HG03469 (cell line): Measurements from ENCODE around the gene RPS21.

Experiments
- ATAC-seq: cut with Tn5 transposase; IDR thresholded peaks from one replicate; pipeline ENCODE4 v1.9.1; 2021; ENCODE audit warnings: mild to moderate bottlenecking, moderate library complexity, moderate number of reproducible peaks; ENCODE audit not compliant: unreplicated experiment

RPS21 gene

DNA sequence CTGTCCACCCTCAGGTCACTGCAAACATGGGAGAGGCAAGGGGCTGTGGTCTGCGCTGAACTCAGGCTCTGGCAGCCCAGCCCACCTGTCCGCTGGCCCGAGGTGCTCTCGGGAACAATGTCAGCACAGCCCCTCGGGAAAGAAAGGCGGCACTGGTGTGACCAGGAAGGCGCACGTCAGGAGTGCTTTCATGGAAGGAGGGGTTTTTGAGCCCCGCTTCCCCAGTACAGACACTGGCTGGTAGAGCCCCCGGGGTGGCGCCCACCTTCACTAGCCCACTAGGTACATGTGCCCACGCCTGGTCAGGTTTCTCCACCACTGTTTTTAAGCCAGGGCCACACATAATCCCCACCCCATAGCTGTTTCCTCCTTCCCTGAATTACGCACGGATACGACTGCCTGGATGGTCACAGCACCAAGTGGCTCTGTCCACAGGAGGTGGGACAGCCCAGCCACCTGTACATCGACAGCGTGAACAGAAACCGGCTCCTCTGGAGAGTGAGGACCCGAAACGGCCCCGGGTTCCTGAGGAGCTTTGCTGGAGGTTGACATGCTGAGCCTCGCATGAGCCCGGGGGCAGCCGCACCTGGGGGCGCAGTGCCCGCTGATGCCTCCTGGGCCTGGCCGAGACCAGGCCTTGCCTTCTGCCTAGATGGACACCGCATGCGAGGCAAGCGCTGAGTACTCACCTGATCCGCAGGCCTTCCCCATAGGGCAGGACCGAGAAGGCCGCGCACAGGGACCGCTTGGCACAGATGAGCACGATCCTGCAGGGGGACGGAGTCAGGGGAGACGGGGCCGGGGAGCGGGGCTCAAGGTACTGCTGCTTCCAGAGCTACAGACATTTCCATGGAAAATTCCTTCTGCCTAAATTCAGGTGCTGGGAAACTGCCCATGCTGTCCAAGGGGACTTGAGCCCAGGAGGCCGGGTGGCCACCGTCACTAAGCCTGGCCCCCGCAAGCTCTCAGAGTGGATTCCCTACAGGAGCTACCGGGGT is 7.6 kb downstream of the RPS21 start:
- no peak for ATAC-seq

DNA sequence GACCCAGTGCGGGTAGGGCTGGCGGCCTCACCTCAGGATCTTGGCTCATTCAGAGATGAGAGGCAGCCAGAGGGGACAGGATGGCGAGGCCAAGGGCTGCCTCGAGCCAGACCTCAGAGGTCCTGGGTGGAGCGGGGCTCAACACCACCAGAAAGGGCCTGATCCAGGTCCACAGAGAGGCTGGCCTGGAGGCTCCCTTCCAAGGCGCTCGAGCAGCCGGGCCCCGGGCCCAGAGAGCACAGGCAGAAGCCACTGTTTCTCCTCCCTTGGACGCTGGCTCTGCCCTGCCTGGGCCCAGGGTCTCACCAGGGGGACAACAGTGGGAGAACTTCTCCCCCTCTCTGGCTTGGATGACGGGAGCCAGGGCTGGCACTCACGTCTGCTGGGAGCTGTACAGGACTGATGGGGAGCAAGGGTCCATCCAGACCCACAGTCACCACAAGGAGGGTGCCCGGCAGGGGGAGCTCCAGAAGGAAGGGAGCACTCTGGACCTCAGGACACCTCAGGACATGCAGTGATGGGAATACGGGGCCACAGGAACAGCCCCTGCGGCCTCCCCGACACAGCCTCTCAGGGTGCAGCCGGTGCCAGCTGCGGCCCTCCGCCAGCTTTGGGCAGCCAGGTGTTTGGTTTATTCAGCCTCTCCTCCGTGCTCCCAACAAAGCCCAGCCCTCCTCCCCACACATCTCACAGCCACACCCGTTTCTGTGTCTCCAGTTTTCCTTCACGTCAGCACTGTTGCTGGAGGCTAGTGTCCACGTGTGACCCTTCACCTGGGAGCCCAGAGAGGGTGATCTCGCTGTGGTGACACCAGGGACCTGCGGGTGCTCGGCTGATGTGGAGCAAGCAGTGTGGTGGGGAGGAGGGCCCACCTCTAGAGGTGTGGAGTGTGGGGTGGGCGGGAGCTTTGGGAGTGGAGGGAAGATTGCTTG is 8.7 kb downstream of the RPS21 start:
- no peak for ATAC-seq

DNA sequence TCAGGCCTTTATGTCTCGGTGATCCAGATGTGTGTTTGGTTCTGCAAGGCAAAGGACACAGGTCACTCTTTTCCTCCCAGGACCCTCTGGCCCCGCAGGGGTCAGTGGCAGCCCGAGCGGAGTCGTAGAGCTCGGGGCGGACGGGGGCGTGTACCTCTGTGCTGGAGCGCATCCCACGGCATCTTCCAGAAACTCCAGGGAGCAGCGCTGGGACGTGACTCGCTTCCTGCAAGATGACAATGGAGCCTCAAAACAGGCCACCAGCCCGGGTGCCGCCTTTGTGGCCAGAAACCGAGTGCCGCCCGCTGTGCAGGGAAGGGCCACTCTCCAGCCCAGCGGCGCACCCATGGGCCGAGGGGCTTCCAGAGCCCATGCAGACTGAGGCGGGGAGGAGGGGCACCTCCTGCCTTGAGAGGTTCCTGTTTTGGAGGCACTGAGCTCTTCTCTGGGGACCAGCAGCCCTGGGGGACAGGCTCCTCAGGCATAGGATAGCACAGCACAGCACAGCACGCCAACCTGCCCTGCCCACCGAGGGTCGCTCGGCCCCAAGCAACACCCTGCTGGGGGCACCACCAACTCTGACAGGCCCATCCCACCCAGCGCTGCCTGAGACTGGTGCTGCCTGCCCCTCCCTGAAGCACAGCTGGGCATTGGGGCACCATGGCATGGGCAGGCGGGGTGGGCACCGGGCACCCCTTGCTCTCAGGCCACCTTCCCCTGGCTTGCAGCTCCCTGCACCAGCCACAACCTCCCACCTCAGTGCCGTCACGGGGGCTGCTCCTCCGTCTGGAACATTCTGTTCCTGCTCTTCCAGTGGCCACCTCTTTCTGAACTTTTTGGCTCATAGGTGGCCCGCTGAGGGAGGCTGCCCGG is 9.7 kb downstream of the RPS21 start:
- no peak for ATAC-seq

DNA sequence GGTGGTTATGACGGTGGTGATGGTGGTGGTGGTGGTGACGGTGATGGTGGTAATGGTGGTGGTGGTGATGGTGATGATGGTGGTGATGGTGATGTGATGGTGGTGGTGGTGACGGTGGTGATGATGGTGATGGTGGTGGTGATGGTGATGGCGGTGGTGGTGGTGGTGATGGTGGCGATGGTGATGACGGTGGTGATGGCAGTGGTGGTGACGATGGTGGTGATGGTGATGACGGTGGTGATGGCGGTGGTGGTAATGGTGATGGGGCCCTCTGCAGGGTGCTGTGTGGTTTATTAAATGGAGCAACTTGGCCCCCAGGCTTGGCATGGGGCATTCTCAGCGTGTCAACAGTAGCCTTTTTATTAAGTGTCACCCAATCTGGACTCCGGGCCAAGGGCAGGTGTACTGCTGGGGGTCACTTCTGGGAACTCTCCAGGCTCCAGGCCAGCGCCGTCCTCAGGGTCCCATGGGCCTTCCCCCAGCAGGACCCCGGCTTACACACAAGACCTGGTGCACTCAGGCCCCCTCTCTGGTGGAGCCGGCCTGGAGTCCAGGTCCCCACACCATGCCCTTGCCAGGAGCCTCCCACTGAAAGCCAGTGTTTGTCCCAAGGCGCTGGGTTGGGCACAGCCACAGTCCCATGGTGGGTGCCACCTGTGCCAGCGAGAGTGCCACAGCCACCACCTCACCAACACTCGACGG is 11.4 kb downstream of the RPS21 start:
- no peak for ATAC-seq

DNA sequence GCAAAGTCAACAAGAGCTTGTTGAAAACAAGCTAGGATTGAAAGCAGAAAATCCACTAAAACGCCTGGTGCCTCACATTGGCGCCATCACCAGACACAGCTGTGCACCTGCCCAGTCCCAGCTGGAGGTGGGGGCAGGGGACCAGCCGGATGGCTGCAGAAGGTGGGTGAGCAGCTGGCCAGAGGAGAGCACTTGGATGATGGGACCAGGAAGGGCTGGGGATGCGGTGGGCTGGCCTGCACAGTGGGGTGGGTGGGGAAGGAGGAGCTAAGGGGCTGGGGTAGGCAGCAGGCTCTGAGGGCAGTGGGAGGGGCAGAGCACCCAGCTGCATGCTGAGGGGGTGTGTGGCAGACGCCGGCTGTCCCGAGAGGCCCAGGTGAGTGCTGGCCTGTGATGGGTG is 13.1 kb downstream of the RPS21 start:
- no peak for ATAC-seq

DNA sequence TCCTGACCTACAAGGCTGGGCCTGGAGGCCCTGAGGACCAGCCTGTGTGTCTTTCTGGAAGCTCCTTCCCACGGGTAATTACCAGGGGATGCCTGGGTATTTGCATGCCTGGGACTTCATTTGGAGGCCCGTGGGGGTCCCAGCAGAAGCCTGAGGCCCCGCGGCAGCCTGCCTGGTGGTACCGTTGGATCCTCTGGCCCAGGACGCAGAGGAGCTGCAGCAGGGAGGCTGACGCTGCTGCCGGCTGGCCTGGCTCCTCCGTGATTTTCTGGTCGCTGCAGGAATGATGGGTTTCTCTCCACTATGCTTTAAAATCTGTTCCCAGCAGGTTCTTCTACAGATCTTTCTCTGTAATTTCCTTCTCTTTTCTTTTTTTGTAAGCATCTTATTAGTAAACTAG is 13.6 kb downstream of the RPS21 start:
- no peak for ATAC-seq

DNA sequence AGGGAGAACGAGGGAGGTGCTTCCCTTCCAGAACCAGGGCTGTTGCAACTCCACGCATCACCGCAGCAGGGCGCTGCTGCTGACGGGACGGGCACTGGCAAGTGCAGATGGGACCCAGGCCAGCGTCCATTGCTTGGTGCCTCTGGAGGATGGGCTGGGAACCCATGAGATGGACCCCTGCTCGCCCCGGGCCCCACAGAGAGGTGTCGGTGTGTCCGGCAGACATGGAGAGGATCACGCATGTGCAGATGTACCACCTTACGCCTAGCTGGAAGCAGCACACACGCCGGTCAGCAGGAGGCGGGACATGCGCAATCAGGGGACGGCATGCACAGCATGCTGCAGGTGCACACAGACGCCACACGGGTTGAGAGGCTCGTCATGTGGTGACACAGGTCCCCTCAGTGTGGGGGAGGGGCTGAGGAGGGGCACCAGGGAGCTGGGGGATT is 14.5 kb downstream of the RPS21 start:
- no peak for ATAC-seq

DNA sequence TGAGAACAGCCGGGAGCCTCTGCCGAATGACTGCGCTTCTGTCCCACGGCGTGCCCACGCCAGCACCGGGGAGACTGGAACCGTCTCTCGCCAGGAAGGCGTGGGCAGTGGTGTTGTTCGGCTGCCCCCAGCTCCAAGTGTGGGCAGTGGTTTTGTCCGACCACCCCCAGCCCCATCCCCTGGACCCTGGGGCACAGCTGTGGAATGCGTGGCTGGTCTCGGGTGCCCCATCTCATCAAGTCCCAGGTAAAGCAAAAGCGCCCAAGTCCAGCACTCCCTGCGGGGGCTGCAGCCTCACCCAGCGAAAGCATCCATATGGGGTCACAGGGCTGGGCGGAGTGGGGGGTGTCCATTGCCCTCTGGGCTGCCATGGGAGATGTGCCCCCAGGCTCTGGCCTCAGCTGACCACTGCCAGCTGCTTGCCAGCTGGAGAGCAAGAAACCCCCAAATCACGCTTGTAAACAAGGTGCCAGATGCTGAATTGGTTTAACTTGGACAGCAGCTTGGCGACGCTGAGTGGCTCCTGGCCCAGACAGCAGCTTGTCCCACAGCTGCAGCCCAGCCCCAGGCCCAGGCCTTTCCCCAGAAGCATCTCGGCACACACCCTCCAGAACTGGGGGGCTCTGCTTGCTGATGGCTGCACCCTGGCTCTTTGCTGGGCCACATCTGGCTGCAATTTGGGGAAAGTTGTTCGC is 15.7 kb downstream of the RPS21 start:
- ATAC-seq = no peak

DNA sequence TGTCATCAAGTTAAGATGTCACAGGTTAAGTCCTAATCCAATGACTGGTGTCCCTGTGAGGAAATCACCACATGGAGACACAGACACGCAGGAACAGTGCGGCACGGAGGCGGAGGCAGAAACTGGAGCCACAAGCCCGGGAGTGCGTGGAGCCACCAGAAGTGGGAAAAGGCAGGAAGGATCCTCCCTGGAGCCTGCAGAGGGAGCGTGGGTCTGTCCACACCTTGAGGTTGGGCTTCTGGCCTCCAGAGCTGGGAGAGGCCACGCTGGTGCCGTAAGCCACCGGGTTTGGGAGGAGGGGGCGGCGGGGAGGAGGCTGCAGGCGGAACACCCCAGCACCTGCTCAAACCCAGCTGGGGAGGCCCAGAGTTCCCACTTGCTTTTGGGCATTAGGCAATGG is 16.4 kb downstream of the RPS21 start:
- ATAC-seq = no peak

DNA sequence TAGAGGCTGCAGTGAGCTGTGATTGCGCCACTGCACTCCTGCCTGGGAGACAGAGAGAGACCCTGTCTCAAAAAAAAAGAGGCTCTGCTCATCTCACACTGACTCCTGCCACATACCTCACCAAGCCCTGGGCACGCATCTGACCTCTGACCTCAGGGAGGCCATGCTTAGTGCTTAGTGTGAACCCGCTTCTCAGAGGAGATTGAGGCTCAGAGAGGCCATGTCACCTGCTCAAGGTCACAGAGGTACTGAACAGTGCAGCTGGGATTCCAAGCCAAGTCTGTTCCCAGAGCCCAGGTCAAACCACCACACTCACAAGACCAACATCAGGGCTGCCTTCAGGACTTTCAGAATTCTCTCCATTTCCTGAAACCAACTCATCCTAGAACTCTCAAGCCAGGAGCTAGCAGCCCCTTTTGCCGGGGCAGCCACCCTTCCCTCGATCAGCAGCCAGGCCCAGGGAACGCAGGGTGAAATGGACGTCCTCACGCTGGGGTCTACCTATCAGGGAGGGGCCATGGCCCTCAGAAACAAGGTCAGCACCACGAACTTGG is 17.3 kb downstream of the RPS21 start:
- ATAC-seq = no peak

DNA sequence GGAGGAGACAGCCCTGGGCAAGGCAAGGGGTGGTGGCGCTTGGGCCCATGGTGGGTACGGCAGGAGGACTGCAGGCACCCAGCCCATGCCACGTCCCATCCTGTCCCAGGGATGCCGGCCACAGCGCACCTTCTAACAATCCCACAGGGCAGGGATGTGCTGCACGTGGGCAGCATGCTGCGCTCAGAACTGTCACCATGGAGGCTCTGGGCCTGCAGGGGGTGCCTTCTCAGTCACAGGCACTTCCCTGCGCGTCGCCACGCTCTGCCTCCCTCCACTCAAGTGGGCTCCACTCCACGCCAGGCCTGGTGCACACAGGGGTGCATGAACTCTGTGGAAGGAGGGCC is 17.8 kb downstream of the RPS21 start:
- no peak for ATAC-seq

DNA sequence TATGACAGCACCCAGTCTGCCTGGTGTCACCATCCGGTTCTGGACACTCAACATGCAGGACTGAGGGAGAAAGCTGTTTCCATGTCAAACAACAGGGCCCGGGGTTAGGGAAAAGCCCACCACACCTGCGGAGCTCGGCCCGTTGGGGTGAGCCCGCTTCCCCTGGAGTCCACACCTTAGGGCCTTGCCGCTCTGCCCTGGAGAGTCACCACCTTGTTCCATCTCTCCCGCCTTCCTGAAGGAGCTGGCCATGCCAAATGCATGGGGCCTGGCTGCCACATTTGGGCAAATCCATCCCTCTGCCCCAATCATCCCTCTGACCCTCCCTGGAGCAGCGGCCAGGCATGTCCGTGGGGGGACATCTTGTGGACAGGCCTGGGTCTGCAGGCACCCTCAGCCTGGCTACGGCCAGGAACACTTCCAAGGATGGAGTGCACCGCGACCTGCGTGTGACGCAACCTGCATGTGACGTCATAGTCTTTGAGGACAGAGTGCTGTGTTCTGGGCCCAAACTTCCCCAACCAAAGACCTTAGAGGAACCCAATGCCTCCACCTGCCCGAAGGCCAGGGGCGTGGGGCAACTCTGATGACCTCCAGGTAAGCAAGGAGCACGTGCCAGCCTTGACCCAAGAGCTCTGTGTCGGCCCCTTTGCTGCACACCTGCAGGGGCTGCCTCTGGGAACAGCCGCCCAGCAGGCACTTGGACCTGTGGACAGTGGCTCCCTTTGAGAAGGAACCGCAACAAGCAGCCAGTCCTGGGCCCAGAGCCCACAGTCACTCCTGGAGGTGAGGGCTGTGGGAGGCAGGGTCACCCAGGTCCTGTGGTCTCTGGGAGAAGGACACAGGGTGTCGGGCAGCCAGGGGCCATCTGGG is 18.4 kb downstream of the RPS21 start:
- no peak for ATAC-seq

DNA sequence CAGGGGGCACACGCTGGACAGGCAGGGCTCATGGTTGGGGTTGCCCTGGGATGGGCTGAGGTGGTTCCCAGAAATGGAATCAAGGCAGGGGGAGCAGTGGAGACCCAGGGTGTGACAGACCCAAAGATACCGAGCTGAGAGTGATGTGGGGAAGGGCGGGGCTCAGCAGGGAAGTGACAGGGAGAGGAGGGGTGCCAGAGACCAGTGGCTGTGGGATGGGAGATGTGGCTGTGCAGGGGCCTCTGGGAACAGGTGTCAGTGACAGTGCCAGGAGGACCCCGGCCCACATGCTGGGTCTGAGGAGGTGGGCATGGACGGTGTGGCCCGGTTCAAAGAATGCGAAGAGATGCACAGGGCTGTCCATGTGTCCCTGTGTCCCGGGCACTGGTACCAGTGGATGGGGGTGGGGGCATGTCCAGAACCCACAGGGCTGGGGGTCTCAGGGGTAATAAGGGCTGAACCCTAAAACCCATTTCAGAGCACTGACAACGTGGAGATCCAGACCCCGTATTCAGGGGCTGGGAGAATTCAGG is 19.1 kb downstream of the RPS21 start:
- no peak for ATAC-seq

DNA sequence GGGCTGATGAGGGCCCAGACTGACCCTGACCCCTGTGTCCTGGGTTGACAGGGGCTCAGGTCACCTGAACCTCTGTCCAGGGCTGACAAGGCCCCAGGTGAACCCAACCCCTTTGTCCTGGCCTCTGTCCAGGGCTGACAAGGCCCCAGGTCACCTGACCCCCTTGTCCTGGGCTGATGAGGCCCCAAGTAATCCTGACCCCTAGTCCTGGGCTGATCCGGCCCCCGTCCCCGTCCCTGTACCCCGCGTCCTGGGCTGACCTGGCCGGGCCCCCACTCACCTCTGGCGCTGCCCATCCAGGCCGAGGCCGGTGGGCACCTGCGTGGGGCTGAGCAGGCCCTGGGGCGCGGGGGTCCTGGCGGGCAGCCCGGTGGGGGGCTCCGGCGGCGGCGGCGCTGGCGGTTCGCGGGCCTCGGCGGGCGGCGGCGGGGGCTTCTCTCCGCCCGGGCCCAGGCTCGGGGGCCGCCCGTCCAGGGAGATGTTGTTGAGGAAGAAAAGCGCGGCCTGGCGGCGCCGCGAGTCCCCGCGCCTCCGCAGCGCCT is 19.8 kb downstream of the RPS21 start:
- ATAC-seq = no peak

DNA sequence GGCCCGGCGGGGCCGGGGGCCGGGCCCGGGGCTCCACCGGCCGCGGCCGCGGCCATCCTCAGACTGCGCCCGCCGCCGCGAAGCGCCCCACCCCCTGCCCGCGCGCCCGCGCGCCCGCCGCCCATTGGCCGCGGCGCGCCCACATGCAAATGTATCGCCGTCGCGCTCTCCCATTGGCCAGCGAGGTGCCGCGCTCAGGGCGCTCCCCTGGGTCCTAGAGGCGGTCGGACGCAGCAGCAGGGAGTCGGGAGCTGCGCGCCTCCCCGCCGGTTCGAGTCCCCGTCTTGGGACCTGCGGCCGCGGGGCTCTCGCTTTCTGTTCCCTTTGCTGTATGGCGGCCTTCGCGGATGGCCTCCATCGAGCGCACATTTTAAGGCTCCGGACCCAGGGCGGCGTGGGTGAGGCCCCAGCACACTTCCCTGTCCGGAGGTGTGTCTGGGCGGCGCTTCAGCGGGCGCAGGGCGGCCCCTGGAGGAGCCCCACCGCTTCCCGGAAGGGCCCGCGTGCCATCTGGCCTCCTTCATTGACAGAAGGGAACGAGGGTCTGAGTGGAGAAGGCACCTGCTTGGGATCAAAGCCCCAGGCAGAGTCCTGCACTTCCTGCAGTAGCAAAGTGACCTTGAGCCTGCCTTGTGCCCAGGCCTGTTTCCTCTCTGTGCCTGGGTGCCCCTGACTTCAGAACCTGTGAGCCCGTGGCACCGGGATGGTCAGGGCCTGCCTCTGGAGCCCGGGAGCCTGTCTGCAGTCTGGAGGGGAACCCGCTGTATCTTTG is 20.5 kb downstream of the RPS21 start, which contains the start of gene CABLES2:
Gene CABLES2 (minus strand): TSS at position 65 of the 772 bp plus-strand sequence. CDS start 9 bp downstream, at position 56.
- ATAC-seq = peak; percentile 77

DNA sequence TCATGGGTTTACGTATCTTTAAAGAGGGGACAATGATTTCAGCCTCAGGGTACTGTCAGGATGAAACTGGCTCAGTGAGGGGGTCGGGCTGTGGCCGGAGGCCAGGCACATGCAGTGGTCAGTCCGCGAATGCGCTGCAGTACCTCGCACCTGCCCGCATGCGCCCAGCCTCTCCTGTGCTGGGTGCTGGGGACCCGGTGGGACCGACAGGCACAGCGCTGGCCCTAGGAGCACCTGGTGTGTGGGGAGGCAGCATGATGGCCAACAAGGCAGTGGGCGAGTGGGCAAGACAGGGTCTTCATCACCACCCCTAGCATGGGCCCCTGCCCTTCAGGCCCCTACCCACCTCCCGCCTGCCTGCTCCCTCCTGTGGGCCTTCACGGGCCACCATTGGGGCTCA is 21.2 kb downstream of the RPS21 start:
- ATAC-seq = no peak

DNA sequence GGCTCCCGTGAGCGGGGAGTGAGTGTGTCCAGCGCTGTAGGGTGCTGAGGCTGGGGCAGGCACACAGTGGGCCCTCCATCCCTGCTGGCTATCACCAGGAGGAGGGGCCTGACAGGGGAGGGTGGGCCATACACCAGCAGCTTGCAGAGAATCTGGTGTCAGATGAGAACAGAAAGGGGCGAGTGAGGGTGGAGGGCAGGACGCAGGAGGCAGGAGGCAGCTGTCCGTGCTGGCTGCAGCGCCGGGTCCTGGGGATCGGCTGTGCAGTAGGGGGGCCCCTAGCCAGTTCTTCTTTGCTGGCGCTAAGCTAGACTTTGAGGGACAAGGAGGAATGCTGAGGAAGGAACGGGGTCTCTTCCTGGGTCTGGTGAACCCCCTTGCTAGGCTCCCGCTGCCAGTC is 21.7 kb downstream of the RPS21 start:
- no peak for ATAC-seq
